ENCODE data around the gene OR1G1.
"Not testable (repeated sequence)": the region's sequence is repeated elsewhere in the genome, so short reads cannot be mapped to it uniquely, and the experiment has no call there.

The OR1G1 gene

GRCh38 chr17:3127451-3127850 is at the start of gene OR1G1:
TSS of gene OR1G1 (minus strand) at chr17:3127551. CDS start at chr17:3127551, 0 bp downstream.
- DNase-seq (ENCODE audit: low read depth) = no peak

GRCh38 chr17:3167574-3167973 is 40.2 kb upstream of the OR1G1 start:
- no peak for DNase-seq (ENCODE audit: low read depth)

- no peak for DNase-seq (ENCODE audit: low read depth)
These were observed 29.9 kb upstream of the OR1G1 start for GRCh38 chr17:3157218-3157617.

GRCh38 chr17:3137494-3137893 is 10.1 kb upstream of the OR1G1 start:
- DNase-seq (ENCODE audit: low read depth) = not testable (repeated sequence)

- DNase-seq (ENCODE audit: low read depth) = no peak
These were observed 23.0 kb downstream of the OR1G1 start, which contains the start of gene OR1D2 for GRCh38 chr17:3104322-3104721. TSS of gene OR1D2 (minus strand) at chr17:3104422. CDS start at chr17:3092996, 11,426 bp downstream.

All from GM04504 (cell line).